ENCODE data around the gene PRKCA. TPM values are rescaled to one million over a fixed set of nuclear protein-coding genes. Genes with fewer than 3 reads are reported as not detected.
A peak's percentile ranks its signal among the peaks of the same experiment; 100 is the strongest.

PRKCA gene
- total and polyA plus RNA-seq, 9 of the 15 experiments (the other 6 are each of a cell fraction or from before 2014, with no cell fraction given), result 3.2 to 33.0 (median 17.8) TPM

DNA sequence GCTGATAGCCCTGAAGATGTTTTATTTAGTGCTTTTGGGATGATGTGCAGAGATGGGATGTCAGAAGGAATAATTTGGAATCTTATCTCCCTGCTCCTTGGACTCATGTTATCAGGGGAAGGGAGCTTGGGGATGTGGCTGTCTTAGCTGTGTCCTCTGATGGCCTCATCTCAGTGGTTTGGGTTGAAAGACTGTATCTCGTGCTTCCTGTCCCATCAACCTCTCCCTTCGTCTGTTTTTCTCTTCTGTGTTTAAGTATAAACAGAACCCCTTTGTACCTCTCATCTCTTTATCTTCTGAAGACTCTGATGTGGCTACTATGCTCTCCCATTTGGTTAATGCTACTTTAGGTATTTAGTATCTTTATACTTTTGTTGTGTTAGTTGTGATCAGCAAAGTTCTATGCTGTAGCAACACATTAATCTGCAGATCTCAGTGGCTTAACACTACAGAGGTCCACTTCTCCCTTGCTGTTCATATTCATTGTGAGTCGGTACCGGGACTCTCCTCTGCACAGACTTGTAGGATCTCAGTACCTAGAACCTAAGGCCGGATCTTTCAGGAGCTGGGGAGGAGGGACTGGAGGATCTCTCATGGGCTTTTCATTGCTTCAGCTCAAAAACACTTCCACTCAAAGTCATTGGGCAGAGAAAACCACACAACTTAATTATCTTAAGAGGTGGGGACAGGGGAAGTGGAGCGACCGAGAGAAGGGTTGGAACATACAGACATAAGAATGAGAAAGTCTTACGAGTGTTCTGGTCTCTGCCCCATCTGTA lies 28.8 kb downstream of the PRKCA start (continued):
- TF ChIP-seq ZFP30 (CRISPR knock-in tag; IDR thresholded peaks at IDR 0.05; ENCODE audit: borderline replicate concordance) (no peak), NCOR1 (IDR thresholded peaks at IDR 0.05) (peak; percentile 29), CEBPB (tag; IDR thresholded peaks at IDR 0.05) (no peak), GABPA (tag; conservative IDR thresholded peaks at IDR 0.05; ENCODE audit: low read depth) (peak; percentile 30; the same call in 1 of the 2 replicates), ZNF134 (CRISPR knock-in tag; conservative IDR thresholded peaks at IDR 0.05) (peak; percentile 76), GATAD2A (IDR thresholded peaks at IDR 0.05) (0 out of 2 replicates have a peak, but pooled peaks have one; percentile 25), PBX2 (CRISPR knock-in tag; IDR thresholded peaks at IDR 0.05; ENCODE audit: low read depth) (no peak), PBX2 (tag; conservative IDR thresholded peaks at IDR 0.05; ENCODE audit: low read depth) (no peak), ZNF324 (CRISPR knock-in tag; IDR thresholded peaks at IDR 0.05) (no peak), MEF2D (tag; conservative IDR thresholded peaks at IDR 0.05; ENCODE audit: low read depth) (no peak), TFAM (CRISPR knock-in tag; conservative IDR thresholded peaks at IDR 0.05) (no peak), PHF20 (IDR thresholded peaks at IDR 0.05; ENCODE audit: partially characterized antibody) (no peak), DDX20 (tag; IDR thresholded peaks at IDR 0.05; ENCODE audit: low read depth) (no peak), CREB3L1 (IDR thresholded peaks at IDR 0.05; ENCODE audit: borderline replicate concordance, low read depth) (peak; percentile 22; the same call in 1 of the 2 replicates), DEAF1 (CRISPR knock-in tag; IDR thresholded peaks at IDR 0.05) (no peak), ETS1 (conservative IDR thresholded peaks at IDR 0.05; ENCODE audit: control insufficient read depth, low read depth, low read length) (no peak), HDAC1 (IDR thresholded peaks at IDR 0.05) (no peak)
- TF ChIP-seq, protein P1, sequence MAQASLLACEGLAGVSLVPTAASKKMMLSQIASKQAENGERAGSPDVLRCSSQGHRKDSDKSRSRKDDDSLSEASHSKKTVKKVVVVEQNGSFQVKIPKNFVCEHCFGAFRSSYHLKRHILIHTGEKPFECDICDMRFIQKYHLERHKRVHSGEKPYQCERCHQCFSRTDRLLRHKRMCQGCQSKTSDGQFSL (CRISPR knock-in tag; IDR thresholded peaks at IDR 0.05), result no peak
- TF ChIP-seq, protein P1 (tag; IDR thresholded peaks at IDR 0.05), result no peak

All from K562 (cell line).